ENCODE measurements around the gene SAMD8. TPM values are rescaled to one million over a fixed set of nuclear protein-coding genes. Genes with fewer than 3 reads are reported as not detected.
"Not testable (repeated sequence)": the region's sequence is repeated elsewhere in the genome, so short reads cannot be mapped to it uniquely, and the experiment has no call there.

SAMD8 gene
- total RNA-seq, 1 donor from 2014 or later: 16.5 TPM

GRCh38 chr10:75115137-75115536, 3.7 kb downstream of the SAMD8 start:
- TF ChIP-seq, protein P1, sequence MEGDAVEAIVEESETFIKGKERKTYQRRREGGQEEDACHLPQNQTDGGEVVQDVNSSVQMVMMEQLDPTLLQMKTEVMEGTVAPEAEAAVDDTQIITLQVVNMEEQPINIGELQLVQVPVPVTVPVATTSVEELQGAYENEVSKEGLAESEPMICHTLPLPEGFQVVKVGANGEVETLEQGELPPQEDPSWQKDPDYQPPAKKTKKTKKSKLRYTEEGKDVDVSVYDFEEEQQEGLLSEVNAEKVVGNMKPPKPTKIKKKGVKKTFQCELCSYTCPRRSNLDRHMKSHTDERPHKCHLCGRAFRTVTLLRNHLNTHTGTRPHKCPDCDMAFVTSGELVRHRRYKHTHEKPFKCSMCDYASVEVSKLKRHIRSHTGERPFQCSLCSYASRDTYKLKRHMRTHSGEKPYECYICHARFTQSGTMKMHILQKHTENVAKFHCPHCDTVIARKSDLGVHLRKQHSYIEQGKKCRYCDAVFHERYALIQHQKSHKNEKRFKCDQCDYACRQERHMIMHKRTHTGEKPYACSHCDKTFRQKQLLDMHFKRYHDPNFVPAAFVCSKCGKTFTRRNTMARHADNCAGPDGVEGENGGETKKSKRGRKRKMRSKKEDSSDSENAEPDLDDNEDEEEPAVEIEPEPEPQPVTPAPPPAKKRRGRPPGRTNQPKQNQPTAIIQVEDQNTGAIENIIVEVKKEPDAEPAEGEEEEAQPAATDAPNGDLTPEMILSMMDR (IDR thresholded peaks at IDR 0.05): no peak
- H3K27ac ChIP-seq: no peak overlapping the region
- no peak overlapping the region for H3K4me3 ChIP-seq
- no peaks in the 10 kb centered on the region for H3K36me3 ChIP-seq
- no peak for DNase-seq (ENCODE audit: low spot score in 2 of 2)
- intact Hi-C loops (cut with DNase I): loop anchor here (10.0 kb wide), 2 partner anchors 940 to 1240 kb away; partner anchors contain the start of gene CAMK2G
- H3K9me3 ChIP-seq: no peaks in the 10 kb centered on the region
- peaks cover 0 to 23% of the 10 kb centered on the region in 2 donors for H3K4me1 ChIP-seq
- H3K27me3 ChIP-seq: no peaks in the 10 kb centered on the region

GRCh38 chr10:75116941-75117775, 5.7 kb downstream of the SAMD8 start:
- H3K27me3 ChIP-seq; DNase-seq (ENCODE audit: low spot score in 2 of 2); H3K4me3 ChIP-seq; H3K9me3 ChIP-seq; H3K36me3 ChIP-seq: not testable (repeated sequence)
- peaks cover 0 to 21% of the 10 kb centered on the region in 2 donors for H3K4me1 ChIP-seq
- H3K27ac ChIP-seq: peak overlapping the region in 1 of 2 donors; percentile 20
- intact Hi-C loops (cut with DNase I): loop anchor here (10.0 kb wide), 2 partner anchors 942 to 1242 kb away; partner anchors contain the start of gene CAMK2G

GRCh38 chr10:75117995-75118394, 6.5 kb downstream of the SAMD8 start:
- Histone ChIP-seq H3K36me3 (no peaks in the 10 kb centered on the region), H3K9me3 (no peaks in the 10 kb centered on the region), H3K4me1 (peaks cover 0 to 20% of the 10 kb centered on the region in 2 donors), H3K27ac (peak overlapping the region in 1 of 2 donors; percentile 20), H3K27me3 (no peaks in the 10 kb centered on the region), H3K4me3 (no peak overlapping the region)
- TF ChIP-seq, protein P1 (IDR thresholded peaks at IDR 0.05): no peak
- DNase-seq (ENCODE audit: low spot score in 2 of 2): no peak
- intact Hi-C loops (cut with DNase I): loop anchor here (10.0 kb wide), 2 partner anchors 943 to 1243 kb away; partner anchors contain the start of gene CAMK2G

DNA sequence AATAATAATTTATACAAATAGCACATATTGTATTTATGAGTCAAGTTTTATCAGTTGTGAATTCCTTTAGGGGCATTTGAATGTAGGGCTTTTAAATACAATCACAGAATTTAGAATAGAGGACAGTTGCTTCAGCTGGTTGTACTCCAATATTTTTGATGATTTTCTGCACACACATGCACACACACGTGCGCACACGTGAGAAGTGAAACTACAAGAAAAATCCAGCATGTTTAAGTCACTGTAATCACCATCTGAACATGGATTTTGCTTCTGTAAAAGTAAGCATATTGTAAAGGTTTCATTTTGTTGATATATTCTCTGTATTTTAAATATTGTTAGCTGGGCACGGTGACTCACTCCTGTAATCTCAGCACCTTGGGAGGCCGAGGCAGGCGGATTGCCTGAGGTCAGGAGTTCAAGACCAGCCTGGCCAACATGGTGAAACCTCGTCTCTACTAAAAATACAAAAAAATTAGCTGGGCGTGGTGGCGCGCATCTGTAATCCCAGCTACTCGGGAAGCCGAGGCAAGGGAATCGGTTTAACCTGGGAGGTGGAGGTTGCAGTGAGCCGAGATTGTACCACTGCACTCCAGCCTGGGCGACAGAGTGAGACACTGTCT, 8.1 kb downstream of the SAMD8 start:
- intact Hi-C loops (cut with DNase I): loop anchor here (10.0 kb wide), 2 partner anchors 945 to 1245 kb away; partner anchors contain the start of gene CAMK2G
- peaks cover 0 to 15% of the 10 kb centered on the region in 2 donors for H3K4me1 ChIP-seq
- H3K9me3 ChIP-seq; DNase-seq (ENCODE audit: low spot score in 2 of 2); H3K27ac ChIP-seq; H3K36me3 ChIP-seq; H3K4me3 ChIP-seq; H3K27me3 ChIP-seq: not testable (repeated sequence)

DNA sequence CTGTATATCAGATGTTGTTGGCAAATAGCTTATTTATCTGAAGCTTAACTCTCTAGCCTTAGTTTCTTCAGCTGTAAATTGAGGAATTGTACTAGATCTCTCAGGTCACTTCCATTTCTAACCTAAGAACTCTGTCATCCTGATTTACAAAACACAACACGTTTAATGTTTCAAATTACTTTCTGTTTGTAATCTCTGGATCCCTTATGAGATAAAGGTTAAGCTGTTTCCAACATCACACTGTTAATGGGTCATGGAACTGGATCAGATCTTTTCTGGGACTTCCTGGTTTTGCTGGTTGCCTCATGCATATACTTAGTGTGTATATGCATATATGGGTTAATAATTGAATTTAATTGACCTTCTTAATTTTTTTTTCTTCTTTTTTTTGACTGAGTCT, 9.9 kb downstream of the SAMD8 start:
- H3K4me3 ChIP-seq: no peak overlapping the region
- DNase-seq (ENCODE audit: low spot score in 2 of 2): no peak
- intact Hi-C loops (cut with DNase I): no loop called here
- no peak overlapping the region for H3K27ac ChIP-seq
- peaks cover 0 to 15% of the 10 kb centered on the region in 2 donors for H3K4me1 ChIP-seq
- no peaks in the 10 kb centered on the region for H3K27me3 ChIP-seq
- no peaks in the 10 kb centered on the region for H3K9me3 ChIP-seq
- TF ChIP-seq, protein P1 (IDR thresholded peaks at IDR 0.05): no peak
- H3K36me3 ChIP-seq: peaks cover 4 to 19% of the 10 kb centered on the region in 2 donors

- intact Hi-C loops (cut with DNase I): no loop called here
- H3K4me1 ChIP-seq: peaks cover 0 to 9% of the 10 kb centered on the region in 2 donors
- DNase-seq (ENCODE audit: low spot score in 2 of 2): no peak
These were observed 11.0 kb downstream of the SAMD8 start for GRCh38 chr10:75122505-75122904.

More at GRCh38 chr10:75122505-75122904, 11.0 kb downstream of the SAMD8 start:
- H3K27me3 ChIP-seq: no peaks in the 10 kb centered on the region
- H3K36me3 ChIP-seq: peaks cover 4 to 19% of the 10 kb centered on the region in 2 donors
- TF ChIP-seq, protein P1 (IDR thresholded peaks at IDR 0.05): no peak
- no peak overlapping the region for H3K4me3 ChIP-seq
- no peaks in the 10 kb centered on the region for H3K9me3 ChIP-seq
- H3K27ac ChIP-seq: no peak overlapping the region
